HepG2 (cell line): ENCODE data around the gene SYNPR. TPM values are rescaled to one million over a fixed set of nuclear protein-coding genes. Genes with fewer than 3 reads are reported as not detected.

Source experiments
- ATAC-seq: fragments of 200-7000 bp; cut with Tn5 transposase; 3 replicates; pipeline ENCODE4 v1.9.1; 2020; ENCODE audit warnings: mild to moderate bottlenecking, moderate library complexity
- BruUV-seq: library from RNA; stranded (reverse); fragments of 400-500 nt; replicated peaks from 2 replicates; lab custom pipeline; 2021; lab: Mats Ljungman, UMichigan
- CTCF ChIA-PET: fragments of 300-600 bp; formaldehyde crosslinking; extraction: SDS; loops from one replicate; lab custom pipeline; 2021; ENCODE audit warnings: low total read pairs, inconsistent platforms, low intra/inter-chr PET ratio; lab: Yijun Ruan, JAX
- POLR2A ChIA-PET: fragments of 350-600 bp; sonication (Branson Sonifier 250); formaldehyde crosslinking; loops from one replicate; lab custom pipeline; 2020; ENCODE audit warnings: antibody characterized with exemption, inconsistent platforms; lab: Yijun Ruan, JAX
- DNase-seq: peaks from one replicate; pipeline ENCODE4 v3.0.0-alpha.2; 2015; ENCODE audit warnings: low spot score
- FAIRE-seq: peaks from 3 replicates; lab custom pipeline; 2011; peaks lifted over from hg19 to GRCh38; lab: Jason Lieb, UNC
- H2AFZ ChIP-seq: one replicate; pipeline ENCODE4 v1.6.1; 2011; ENCODE audit warnings: low read length, inconsistent platforms
- H3K27ac ChIP-seq: fragments of 300-600 bp; 3 replicates; pipeline ENCODE4 v1.8.0; 2011; ENCODE audit warnings: mixed run types, mild to moderate bottlenecking, mixed read lengths, low read length, inconsistent platforms; ENCODE audit not compliant: insufficient read depth; ENCODE audit errors: extremely low read length
- H3K27me3 ChIP-seq, 2 experiments: fragments of 200-600 bp in 1 of 2; 2 replicates in 1 of 2; 3 replicates in 1 of 2; pipeline versions ENCODE4 v1.6.0 to v1.8.0; 2011; ENCODE audit warnings: low read length in 2 of 2, mild to moderate bottlenecking in 2 of 2, moderate library complexity in 2 of 2, inconsistent platforms in 1 of 2; ENCODE audit not compliant: insufficient read depth in 2 of 2, control insufficient read depth in 1 of 2
- H3K36me3 ChIP-seq, 2 experiments: fragments of 200-600 bp in 1 of 2; replicated peaks in 1 of 2; 2 replicates in 1 of 2; 3 replicates in 1 of 2; pipeline versions ENCODE4 v1.5.1 to v1.8.0; 2011; ENCODE audit warnings: low read length in 2 of 2, inconsistent platforms in 1 of 2; ENCODE audit not compliant: insufficient read depth in 2 of 2, control insufficient read depth in 1 of 2
- H3K4me1 ChIP-seq: 2 replicates; pipeline ENCODE4 v1.5.1; 2012; ENCODE audit warnings: low read length, inconsistent platforms; ENCODE audit not compliant: insufficient read depth
- H3K4me2 ChIP-seq: 2 replicates; pipeline ENCODE4 v1.6.0; 2011; ENCODE audit warnings: low read depth, low read length, inconsistent platforms
- H3K4me3 ChIP-seq, 3 experiments: fragments of 200-600 bp in 1 of 3; sonication (generic), shearing (Covaris generic) in 1 of 3; replicated peaks in 1 of 3; 2 replicates each; pipeline ENCODE4 v1.5.1; 2011 to 2016; ENCODE audit warnings: low read length in 3 of 3, inconsistent platforms in 2 of 3, low read depth in 2 of 3, mild to moderate bottlenecking in 2 of 3, control low read depth in 1 of 3, mixed read lengths in 1 of 3; ENCODE audit not compliant: insufficient read depth in 1 of 3
- H3K79me2 ChIP-seq: one replicate; pipeline ENCODE4 v1.6.1; 2011; ENCODE audit warnings: low read length, inconsistent platforms; ENCODE audit not compliant: insufficient read depth
- H3K9ac ChIP-seq: 2 replicates; pipeline ENCODE4 v1.6.0; 2011; ENCODE audit warnings: mild to moderate bottlenecking, low read depth, low read length, inconsistent platforms; ENCODE audit not compliant: insufficient read depth
- H3K9me3 ChIP-seq: 2 replicates; pipeline ENCODE4 v1.5.1; 2012; ENCODE audit warnings: mild to moderate bottlenecking, low read length
- H4K20me1 ChIP-seq: 2 replicates; pipeline ENCODE4 v1.6.0; 2011; ENCODE audit warnings: inconsistent platforms, mild to moderate bottlenecking, low read length, moderate library complexity; ENCODE audit not compliant: insufficient read depth
- CEBPG ChIP-seq: IDR thresholded peaks from 2 replicates; pipeline ENCODE4 v1.6.1; 2016
- HMGXB3 ChIP-seq: sonication (generic); formaldehyde crosslinking; IDR thresholded peaks from 2 replicates; pipeline ENCODE4 v1.4.0; 2020; ENCODE audit warnings: missing genetic modification reagents, borderline replicate concordance
- KLF11 ChIP-seq: IDR thresholded peaks from 2 replicates; pipeline ENCODE4 v1.6.1; 2016; ENCODE audit warnings: missing compliant biosample characterization
- MAF1 ChIP-seq: sonication (generic); formaldehyde crosslinking; IDR thresholded peaks from 2 replicates; pipeline ENCODE4 v1.5.0; 2020; ENCODE audit warnings: missing genetic modification reagents, borderline replicate concordance
- PHF5A ChIP-seq: IDR thresholded peaks from one replicate; pipeline ENCODE4 v1.6.1; 2018; ENCODE audit warnings: low read depth, missing genetic modification reagents; ENCODE audit not compliant: unreplicated experiment
- SMAD3 ChIP-seq: sonication (generic); formaldehyde crosslinking; IDR thresholded peaks from 2 replicates; pipeline ENCODE4 v1.4.0; 2020; ENCODE audit warnings: missing genetic modification reagents
- SNAI1 ChIP-seq: sonication (generic); formaldehyde crosslinking; IDR thresholded peaks from 2 replicates; pipeline ENCODE4 v1.5.0; 2020; ENCODE audit warnings: mild to moderate bottlenecking, missing genetic modification reagents, borderline replicate concordance
- ZNF101 ChIP-seq: sonication (generic); formaldehyde crosslinking; IDR thresholded peaks from 2 replicates; pipeline ENCODE4 v1.4.0; 2020; ENCODE audit warnings: mild to moderate bottlenecking, low read depth, missing genetic modification reagents, borderline replicate concordance
- ZNF282 ChIP-seq: fragments of 450-650 bp; IDR thresholded peaks from 2 replicates; pipeline ENCODE4 v1.6.1; 2018; ENCODE audit not compliant: partially characterized antibody
- ZNF496 ChIP-seq: sonication (generic); formaldehyde crosslinking; IDR thresholded peaks from 2 replicates; pipeline ENCODE4 v1.8.1; 2023; ENCODE audit warnings: mild to moderate bottlenecking, moderate library complexity, missing genetic modification reagents; ENCODE audit not compliant: insufficient replicate concordance
- ZNF629 ChIP-seq: sonication (generic); formaldehyde crosslinking; conservative IDR thresholded peaks from 2 replicates; pipeline ENCODE4 v1.5.0; 2020; ENCODE audit warnings: missing genetic modification reagents
- WGBS: methylation state at CpG from one replicate; pipeline ENCODE4 v1.1.6; 2017; ENCODE audit warnings: low lambda C conversion rate; 5-methylcytosine and 5-hydroxymethylcytosine counted together
- in situ Hi-C: cut with HindIII; loops from 2 replicates; pipeline ENCODE4 v1.10.0; 2017; ENCODE audit warnings: low pct_unique_long_range_greater_than_20kb; ENCODE audit not compliant: extremely low pct_ligation_motif_present
- intact Hi-C: fragments of 100-400 bp; cut with micrococcal nuclease; formaldehyde crosslinking; loops from one replicate; pipeline ENCODE4 v1.10.0; 2022; ENCODE audit not compliant: unreplicated experiment
- polyA plus RNA-seq, 8 experiments: library from polyadenylated mRNA; depleted of rRNA in 3 of 8; stranded (reverse) in 7 of 8; unstranded in 1 of 8; fragments of >200 nt; fragmentation: Illumina TruSeq in 4 of 8; extraction: Trizol in 4 of 8; gene quantifications; 2 replicates each; pipeline versions ENCODE4 v1.2.1 to v1.2.3, GENCODE V29; 2011 to 2016; ENCODE audit warnings: low read depth in 4 of 8, missing spikeins in 1 of 8, mixed read lengths in 1 of 8; ENCODE audit not compliant: insufficient read depth in 1 of 8
- total RNA-seq, 5 experiments: library from RNA; depleted of rRNA; stranded (reverse); fragments of >200 nt; fragmentation: Illumina TruSeq; extraction: Trizol; gene quantifications; 2 replicates each; pipeline ENCODE4 v1.2.3, GENCODE V29; 2016; ENCODE audit warnings: low read depth in 1 of 5

Gene SYNPR
- total and polyA plus RNA-seq, 2 of the 13 experiments (the other 11 are each of a cell fraction or from before 2014, with no cell fraction given): 0.04 TPM; not detected in 1

GRCh38 chr3:63532521-63532920 is 254.4 kb downstream of the SYNPR start:
- no peak overlapping the region for H3K27ac ChIP-seq
- no TSS peak for BruUV-seq
- TF ChIP-seq ZNF101 (CRISPR knock-in tag) (no peak), CEBPG (no peak), ZNF282 (no peak), KLF11 (CRISPR knock-in tag) (no peak), ZNF496 (CRISPR knock-in tag) (no peak), MAF1 (CRISPR knock-in tag) (no peak), SNAI1 (CRISPR knock-in tag) (no peak)
- no peaks in the 10 kb centered on the region for H3K36me3 ChIP-seq
- FAIRE-seq (no peak), DNase-seq (no peak), ATAC-seq (no peak)
- ChIA-PET CTCF (no interaction called here), POLR2A (no interaction called here)
- in situ Hi-C loops (no loop called here), intact Hi-C loops (no loop called here)
- no peaks in the 10 kb centered on the region for H4K20me1 ChIP-seq
- H3K4me3 ChIP-seq: no peak overlapping the region
- no peaks in the 10 kb centered on the region for H3K9me3 ChIP-seq
- no peak overlapping the region for H3K4me2 ChIP-seq
- H3K9ac ChIP-seq: no peak overlapping the region
- no peaks in the 10 kb centered on the region for H3K79me2 ChIP-seq
- H2AFZ ChIP-seq: no peak overlapping the region
- H3K4me1 ChIP-seq: no peaks in the 10 kb centered on the region
- 4% methylated on average over 5 of the region's 5 CpGs for WGBS
- H3K27me3 ChIP-seq: no peaks in the 10 kb centered on the region; a peak in 1 of 5 replicates

GRCh38 chr3:63538919-63539318 is 260.8 kb downstream of the SYNPR start:
- DNase-seq (no peak), FAIRE-seq (no peak), ATAC-seq (no peak)
- 39% methylated on average over 1 of the region's 1 CpG for WGBS
- no peak overlapping the region for H2AFZ ChIP-seq
- H3K4me2 ChIP-seq: no peak overlapping the region
- H3K79me2 ChIP-seq: no peaks in the 10 kb centered on the region
- TF ChIP-seq PHF5A (CRISPR knock-in tag): no peak
- no peak for TF ChIP-seq SMAD3 (CRISPR knock-in tag)
- no peak for TF ChIP-seq ZNF629
- TF ChIP-seq HMGXB3: no peak
- H3K9me3 ChIP-seq: no peaks in the 10 kb centered on the region
- POLR2A ChIA-PET: no interaction called here
- no TSS peak for BruUV-seq
- H3K4me1 ChIP-seq: no peaks in the 10 kb centered on the region
- no peaks in the 10 kb centered on the region for H3K27me3 ChIP-seq
- H4K20me1 ChIP-seq: no peaks in the 10 kb centered on the region
- no peak overlapping the region for H3K27ac ChIP-seq
- intact Hi-C loops: no loop called here
- H3K4me3 ChIP-seq: no peak overlapping the region
- CTCF ChIA-PET: no interaction called here
- in situ Hi-C loops: no loop called here
- no peaks in the 10 kb centered on the region for H3K36me3 ChIP-seq
- no peak overlapping the region for H3K9ac ChIP-seq
